Raji (cell line): ENCODE measurements around the gene AKAP9.

Experiments used
- POLR2A ChIP-seq: IDR thresholded peaks from 2 replicates; pipeline ENCODE4 v1.6.1; 2011; ENCODE audit warnings: low read depth, low read length, control low read depth; ENCODE audit not compliant: insufficient read depth

Gene AKAP9

GRCh38 chr7:92042056-92042737, 101.5 kb downstream of the AKAP9 start:
- no peak for TF ChIP-seq POLR2A

GRCh38 chr7:92043098-92043497, 102.4 kb downstream of the AKAP9 start:
- no peak for TF ChIP-seq POLR2A

GRCh38 chr7:92043637-92044036, 103.0 kb downstream of the AKAP9 start:
- TF ChIP-seq POLR2A: no peak

DNA sequence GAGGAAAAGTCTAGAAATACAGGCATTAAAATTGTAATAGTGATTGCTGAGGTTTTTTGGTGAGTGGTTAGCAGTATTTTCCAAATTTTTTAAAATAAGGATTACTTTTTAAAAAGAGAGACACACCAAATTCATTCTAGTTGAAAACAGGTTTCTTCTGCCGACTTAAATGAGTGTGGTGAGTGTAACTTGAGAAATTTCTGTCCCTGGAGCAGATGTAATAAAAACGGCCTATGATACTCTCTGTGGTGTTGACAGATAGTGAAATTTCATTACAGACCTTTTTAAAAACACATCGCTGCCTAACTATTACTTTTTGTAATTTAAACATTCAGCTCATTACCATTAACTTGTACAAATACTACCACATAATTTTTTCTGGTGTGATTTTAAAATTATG, 103.5 kb downstream of the AKAP9 start:
- TF ChIP-seq POLR2A: no peak

DNA sequence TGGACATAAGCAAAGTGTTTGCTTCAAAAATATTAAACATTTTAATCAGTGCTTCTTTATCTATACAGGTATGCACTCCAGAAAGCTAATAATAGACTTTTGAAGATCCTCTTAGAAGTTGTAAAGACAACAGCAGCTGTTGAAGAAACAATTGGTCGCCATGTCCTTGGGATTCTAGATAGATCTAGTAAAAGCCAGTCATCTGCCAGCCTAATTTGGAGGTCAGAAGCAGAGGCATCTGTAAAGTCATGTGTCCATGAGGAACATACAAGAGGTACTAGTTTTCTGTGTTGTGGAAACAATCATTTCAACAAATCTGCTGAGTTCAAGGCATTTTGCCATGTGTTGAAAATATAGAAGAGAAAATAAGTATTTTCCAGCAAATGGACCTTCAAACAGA, 104.3 kb downstream of the AKAP9 start:
- TF ChIP-seq POLR2A: no peak

- TF ChIP-seq POLR2A: no peak
Measured at GRCh38 chr7:92051655-92052054, 111.0 kb downstream of the AKAP9 start.

GRCh38 chr7:92052159-92052558, 111.5 kb downstream of the AKAP9 start:
- no peak for TF ChIP-seq POLR2A

DNA sequence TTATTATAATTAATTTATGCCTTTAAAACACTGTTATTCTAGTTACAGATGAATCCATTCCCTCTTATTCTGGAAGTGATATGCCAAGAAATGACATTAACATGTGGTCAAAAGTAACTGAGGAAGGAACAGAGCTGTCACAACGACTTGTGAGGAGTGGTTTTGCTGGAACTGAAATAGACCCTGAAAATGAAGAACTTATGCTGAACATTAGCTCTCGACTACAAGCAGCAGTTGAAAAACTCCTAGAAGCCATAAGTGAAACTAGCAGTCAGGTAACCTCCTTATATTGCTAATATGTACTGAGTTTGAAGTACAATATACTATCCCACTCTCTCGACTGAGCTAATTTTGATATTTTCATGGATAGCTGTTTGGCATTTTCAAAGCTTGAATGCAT, 112.0 kb downstream of the AKAP9 start:
- no peak for TF ChIP-seq POLR2A

DNA sequence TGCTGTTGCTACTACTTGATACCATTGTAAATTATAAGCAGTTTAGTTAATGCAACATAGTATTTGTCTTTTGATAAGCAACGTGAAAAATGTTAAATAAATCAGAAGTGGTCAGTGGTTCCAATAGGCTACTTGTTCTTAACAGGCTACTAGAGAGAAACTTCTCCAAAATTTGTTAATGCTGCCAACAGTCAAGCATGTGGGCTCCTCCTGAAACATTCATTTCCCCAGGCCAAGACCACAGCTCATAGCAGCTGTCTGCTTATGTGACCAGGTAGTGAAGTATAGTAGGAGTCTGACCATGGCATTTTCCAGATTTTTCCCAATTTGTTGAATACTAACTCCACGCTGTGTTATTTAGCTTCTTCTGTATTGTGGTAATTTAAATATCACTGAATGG, 112.7 kb downstream of the AKAP9 start:
- no peak for TF ChIP-seq POLR2A

DNA sequence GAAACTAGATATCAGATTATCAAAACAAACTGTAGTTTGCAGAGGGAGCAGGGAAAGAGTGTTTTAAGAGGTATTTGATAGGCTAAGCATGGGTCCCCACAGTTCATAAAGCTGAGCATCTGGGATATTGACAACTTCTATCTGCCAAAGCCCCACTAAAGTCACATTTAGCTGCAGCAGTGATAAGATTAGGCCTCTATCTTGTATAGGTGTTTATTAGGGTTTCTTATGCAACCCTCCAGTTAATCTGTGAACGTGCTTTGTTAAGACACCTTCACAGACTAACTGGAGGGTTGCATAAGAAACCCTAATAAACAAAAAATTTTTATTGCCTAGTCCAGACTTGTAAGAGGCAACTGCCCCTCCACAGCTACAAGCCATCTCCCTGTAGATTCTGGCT, 115.6 kb downstream of the AKAP9 start:
- TF ChIP-seq POLR2A: no peak

GRCh38 chr7:92057375-92057774, 116.7 kb downstream of the AKAP9 start:
- TF ChIP-seq POLR2A: no peak

DNA sequence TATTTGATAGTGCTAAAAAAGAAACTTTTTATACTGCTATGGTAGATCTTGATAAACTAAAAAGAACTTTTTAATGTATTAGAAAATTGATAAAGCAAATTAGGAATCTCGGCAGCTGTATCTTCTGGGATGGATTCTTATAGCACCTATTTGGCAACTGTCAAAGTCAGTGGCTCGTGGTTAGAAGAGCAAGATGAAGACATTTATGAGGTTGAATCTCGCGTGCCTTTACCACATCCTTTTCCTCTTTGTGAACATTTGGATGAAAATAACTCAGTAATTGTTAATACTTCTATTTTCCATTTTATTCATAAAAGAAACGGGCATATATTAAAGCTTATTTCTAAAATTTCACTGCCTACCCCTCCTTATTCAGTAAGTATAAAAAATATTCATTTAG, 117.4 kb downstream of the AKAP9 start:
- no peak for TF ChIP-seq POLR2A

- TF ChIP-seq POLR2A: no peak
Measured at GRCh38 chr7:92058899-92059298, 118.2 kb downstream of the AKAP9 start.

DNA sequence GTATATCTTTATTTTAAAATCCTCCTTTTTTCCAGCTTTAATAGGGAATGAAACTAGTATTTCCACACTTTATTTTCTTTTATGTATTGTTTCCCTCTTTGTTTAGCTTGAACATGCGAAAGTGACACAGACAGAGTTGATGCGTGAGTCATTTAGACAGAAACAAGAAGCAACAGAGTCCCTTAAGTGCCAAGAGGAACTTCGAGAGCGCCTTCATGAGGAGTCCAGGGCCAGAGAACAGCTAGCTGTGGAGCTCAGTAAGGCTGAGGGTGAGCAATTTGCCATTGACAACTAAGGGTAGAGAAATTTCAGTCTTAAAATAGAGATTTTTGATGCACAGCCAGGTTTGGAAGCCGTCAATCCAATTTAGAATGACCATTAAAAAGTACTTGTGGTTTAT, 120.5 kb downstream of the AKAP9 start:
- TF ChIP-seq POLR2A: no peak

- no peak for TF ChIP-seq POLR2A
Measured at GRCh38 chr7:92064438-92065029, 123.9 kb downstream of the AKAP9 start.

- no peak for TF ChIP-seq POLR2A
Measured at GRCh38 chr7:92071032-92071431, 130.4 kb downstream of the AKAP9 start.

DNA sequence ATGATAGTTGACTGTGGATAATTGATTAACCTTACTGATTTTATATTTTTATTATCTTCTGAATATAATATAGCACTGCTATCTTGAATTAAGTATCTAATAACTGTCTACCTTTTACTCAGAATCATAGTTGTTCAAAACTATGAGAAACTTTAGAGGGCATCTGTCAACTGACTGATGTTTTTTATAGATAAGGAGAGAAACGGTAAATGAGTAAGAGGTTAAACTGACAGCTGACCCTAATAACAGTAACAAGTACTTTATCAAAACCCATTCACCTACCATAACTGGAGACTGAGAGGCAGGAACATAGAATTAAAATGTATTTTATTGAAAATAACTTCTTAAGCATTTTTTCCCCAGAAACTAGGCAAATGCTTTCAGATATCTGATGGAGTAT, 131.5 kb downstream of the AKAP9 start:
- TF ChIP-seq POLR2A: no peak
